ENCODE results near the gene SLC15A3. TPM values are rescaled to one million over a fixed set of nuclear protein-coding genes. Genes with fewer than 3 reads are reported as not detected.

Gene SLC15A3
- total RNA-seq, 1 experiment from 2014 or later, result 0.43 TPM

- Mint-ChIP-seq H3K4me3 (ENCODE audit: unreplicated experiment) (no peak overlapping the region), H3K4me1 (ENCODE audit: low read depth, unreplicated experiment) (no peaks in the 10 kb centered on the region), H3K27me3 (ENCODE audit: insufficient read depth, unreplicated experiment) (peaks cover 7% of the 10 kb centered on the region), H3K27ac (ENCODE audit: unreplicated experiment) (no peak overlapping the region), H3K9me3 (ENCODE audit: unreplicated experiment) (no peaks in the 10 kb centered on the region), H3K36me3 (ENCODE audit: insufficient read depth, unreplicated experiment) (no peaks in the 10 kb centered on the region)
- no peak for DNase-seq
- ChIA-PET CTCF (no interaction called here), POLR2A (no interaction called here)
- TF ChIP-seq CTCF (IDR thresholded peaks at IDR 0.05; ENCODE audit: insufficient read depth in 1 of 2, low read depth in 1 of 2, low read length in 1 of 2, severe bottlenecking in 1 of 2, unreplicated experiment in 1 of 2), result no peak
- intact Hi-C loops (cut with micrococcal nuclease; ENCODE audit: unreplicated experiment), result no loop called here
- Histone ChIP-seq H3K27me3 (replicated peaks; ENCODE audit: control insufficient read depth, insufficient read depth, low read length) (no peaks in the 10 kb centered on the region; the same call in none of the 2 replicates), H3K4me3 (ENCODE audit: low read depth, low read length) (no peak overlapping the region), H3K4me1 (no peaks in the 10 kb centered on the region), H3K9me3 (no peaks in the 10 kb centered on the region), H3K36me3 (ENCODE audit: control insufficient read depth, insufficient read depth, low read length) (no peaks in the 10 kb centered on the region)
- BruUV-seq (replicated peaks), result no TSS peak
Observed at GRCh38 chr11:60995798-60996197, 43.8 kb upstream of the SLC15A3 start.

- no TSS peak for BruUV-seq (replicated peaks)
Observed at GRCh38 chr11:60994541-60995080, 42.6 kb upstream of the SLC15A3 start.

GRCh38 chr11:60993615-60994014, 41.6 kb upstream of the SLC15A3 start:
- CTCF ChIA-PET, result no interaction called here
- no peaks in the 10 kb centered on the region for H3K36me3 Mint-ChIP-seq (ENCODE audit: insufficient read depth, unreplicated experiment)

More at GRCh38 chr11:60994541-60995080, 42.6 kb upstream of the SLC15A3 start:
- intact Hi-C loops (cut with micrococcal nuclease; ENCODE audit: unreplicated experiment), result no loop called here
- Histone ChIP-seq H3K4me3 (ENCODE audit: low read depth, low read length) (no peak overlapping the region), H3K36me3 (ENCODE audit: control insufficient read depth, insufficient read depth, low read length) (no peaks in the 10 kb centered on the region), H3K27me3 (replicated peaks; ENCODE audit: control insufficient read depth, insufficient read depth, low read length) (no peaks in the 10 kb centered on the region; the same call in 1 of the 2 replicates), H3K9me3 (no peaks in the 10 kb centered on the region), H3K4me1 (no peaks in the 10 kb centered on the region)
- DNase-seq, result no peak
- Mint-ChIP-seq H3K27ac (ENCODE audit: unreplicated experiment) (no peak overlapping the region), H3K4me1 (ENCODE audit: low read depth, unreplicated experiment) (no peaks in the 10 kb centered on the region), H3K27me3 (ENCODE audit: insufficient read depth, unreplicated experiment) (peaks cover 11% of the 10 kb centered on the region), H3K4me3 (ENCODE audit: unreplicated experiment) (no peak overlapping the region), H3K9me3 (ENCODE audit: unreplicated experiment) (no peaks in the 10 kb centered on the region), H3K36me3 (ENCODE audit: insufficient read depth, unreplicated experiment) (no peaks in the 10 kb centered on the region)
- POLR2A ChIA-PET, result no interaction called here
- CTCF ChIA-PET, result no interaction called here
- TF ChIP-seq CTCF (IDR thresholded peaks at IDR 0.05; ENCODE audit: insufficient read depth in 1 of 2, low read depth in 1 of 2, low read length in 1 of 2, severe bottlenecking in 1 of 2, unreplicated experiment in 1 of 2), result no peak

More at GRCh38 chr11:60993615-60994014, 41.6 kb upstream of the SLC15A3 start:
- H3K27ac Mint-ChIP-seq (ENCODE audit: unreplicated experiment), result no peak overlapping the region
- Histone ChIP-seq H3K4me1 (no peaks in the 10 kb centered on the region), H3K36me3 (ENCODE audit: control insufficient read depth, insufficient read depth, low read length) (no peaks in the 10 kb centered on the region), H3K9me3 (no peaks in the 10 kb centered on the region), H3K4me3 (ENCODE audit: low read depth, low read length) (no peak overlapping the region), H3K27me3 (replicated peaks; ENCODE audit: control insufficient read depth, insufficient read depth, low read length) (no peaks in the 10 kb centered on the region; the same call in 1 of the 2 replicates)
- no peak overlapping the region for H3K4me3 Mint-ChIP-seq (ENCODE audit: unreplicated experiment)
- no peaks in the 10 kb centered on the region for H3K4me1 Mint-ChIP-seq (ENCODE audit: low read depth, unreplicated experiment)
- no peak for TF ChIP-seq CTCF (IDR thresholded peaks at IDR 0.05; ENCODE audit: insufficient read depth in 1 of 2, low read depth in 1 of 2, low read length in 1 of 2, severe bottlenecking in 1 of 2, unreplicated experiment in 1 of 2)
- POLR2A ChIA-PET, result no interaction called here
- H3K9me3 Mint-ChIP-seq (ENCODE audit: unreplicated experiment), result no peaks in the 10 kb centered on the region
- no peak for DNase-seq
- BruUV-seq (replicated peaks), result no TSS peak
- intact Hi-C loops (cut with micrococcal nuclease; ENCODE audit: unreplicated experiment), result no loop called here
- H3K27me3 Mint-ChIP-seq (ENCODE audit: insufficient read depth, unreplicated experiment), result peaks cover 11% of the 10 kb centered on the region

Data from Caco-2 (cell line).